NCI-H1092 (cell line): ENCODE data around the gene PLAC8L1.
"Not testable (repeated sequence)": the region's sequence is repeated elsewhere in the genome, so short reads cannot be mapped to it uniquely, and the experiment has no call there.

ENCODE experiments used
- DNase-seq: peaks from one replicate; lab custom pipeline; 2025; lab: John Stamatoyannopoulos, UW

The PLAC8L1 gene

GRCh38 chr5:146105477-146105876 is at the start of gene PLAC8L1:
PLAC8L1 (minus strand) TSS chr5:146105577; CDS start chr5:146104311, 1,266 bp downstream.
- DNase-seq = no peak

DNA sequence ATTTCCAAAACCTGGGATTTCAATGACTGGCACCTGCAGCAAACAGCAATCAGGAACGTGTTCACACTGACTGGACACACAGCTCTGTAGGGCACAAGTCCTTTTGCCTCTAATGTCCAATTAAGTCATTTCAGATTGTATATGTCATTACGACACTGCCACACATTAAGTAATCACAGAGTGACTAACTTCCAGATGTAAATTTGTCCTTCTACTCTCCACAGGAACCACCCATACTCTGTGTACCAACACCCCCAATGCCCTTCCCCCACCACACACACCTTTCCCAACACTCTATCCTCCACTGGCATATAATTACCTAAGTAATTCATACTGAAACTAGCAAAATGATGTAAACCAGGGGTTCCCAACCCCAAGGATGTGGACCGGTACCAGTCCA is 46.6 kb upstream of the PLAC8L1 start:
- no peak for DNase-seq

- no peak for DNase-seq
Observed at GRCh38 chr5:146137967-146138403, 32.6 kb upstream of the PLAC8L1 start.

DNA sequence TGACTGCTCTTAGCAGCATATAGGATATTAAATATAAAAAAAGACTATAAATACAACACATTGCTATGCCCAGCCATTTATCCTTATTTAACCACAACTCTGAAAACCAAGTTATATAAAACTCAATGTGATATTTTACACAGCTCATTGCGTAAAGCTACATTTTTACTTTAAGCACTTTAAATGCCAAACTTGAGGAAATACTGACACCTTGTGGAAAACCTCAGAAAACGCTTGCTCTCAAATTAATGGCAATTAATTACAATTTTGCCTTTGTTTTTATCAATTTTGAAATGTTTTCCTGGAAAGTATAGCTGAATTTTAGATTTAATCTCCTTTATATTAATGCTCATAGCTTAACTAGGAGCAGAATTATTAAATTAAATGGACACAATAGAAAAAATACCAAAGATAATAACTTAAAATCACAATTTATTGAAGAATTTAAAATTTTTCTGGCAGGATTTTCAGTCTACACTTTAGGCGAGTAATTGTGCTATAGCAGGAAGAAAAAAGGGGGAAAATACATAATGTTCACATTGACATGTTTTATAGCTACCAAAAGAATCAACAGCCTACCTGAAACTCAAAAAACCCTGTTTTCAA is 25.2 kb upstream of the PLAC8L1 start:
- DNase-seq = peak; percentile 0

DNA sequence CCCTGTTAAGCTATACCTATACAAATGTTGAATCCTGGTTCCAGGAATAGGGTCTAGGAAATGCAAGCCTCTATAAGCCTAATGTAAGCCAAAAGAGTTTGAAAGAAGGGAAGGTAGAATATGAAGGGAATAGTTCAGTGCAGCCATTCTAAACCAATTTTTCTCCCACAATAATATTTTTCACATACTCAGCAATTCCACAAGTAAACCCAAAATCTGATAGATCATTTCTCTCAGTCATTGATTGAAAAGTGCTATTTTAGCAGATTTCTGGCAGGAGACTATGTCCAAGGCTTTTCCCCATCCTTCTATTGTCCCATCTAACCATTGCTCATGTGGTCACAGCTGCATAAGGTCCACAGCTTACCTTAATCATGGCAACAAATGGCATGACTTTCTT is 20.7 kb upstream of the PLAC8L1 start:
- DNase-seq = no peak

DNA sequence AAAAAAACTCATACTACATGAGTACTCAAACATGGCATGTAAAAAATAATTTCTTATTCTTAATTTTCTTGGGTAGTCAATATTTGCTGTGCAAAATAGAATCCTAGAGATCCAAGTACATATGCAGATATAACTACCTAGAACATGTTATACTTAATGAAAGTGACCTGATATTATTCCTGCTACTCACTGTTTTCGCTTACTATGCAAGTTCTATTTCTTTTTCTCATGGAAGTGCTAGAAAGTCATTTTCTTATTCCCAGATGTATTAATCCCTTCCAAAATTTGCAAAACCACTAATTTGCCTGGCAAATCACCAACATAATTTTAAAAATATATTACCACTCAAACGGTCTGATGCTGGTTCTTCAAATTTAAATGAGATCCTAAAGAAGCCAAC is 19.2 kb upstream of the PLAC8L1 start:
- no peak for DNase-seq

- not testable (repeated sequence) for DNase-seq
Observed at GRCh38 chr5:146121451-146121850, 16.1 kb upstream of the PLAC8L1 start.

GRCh38 chr5:146118322-146118721 is 12.9 kb upstream of the PLAC8L1 start:
- no peak for DNase-seq

DNA sequence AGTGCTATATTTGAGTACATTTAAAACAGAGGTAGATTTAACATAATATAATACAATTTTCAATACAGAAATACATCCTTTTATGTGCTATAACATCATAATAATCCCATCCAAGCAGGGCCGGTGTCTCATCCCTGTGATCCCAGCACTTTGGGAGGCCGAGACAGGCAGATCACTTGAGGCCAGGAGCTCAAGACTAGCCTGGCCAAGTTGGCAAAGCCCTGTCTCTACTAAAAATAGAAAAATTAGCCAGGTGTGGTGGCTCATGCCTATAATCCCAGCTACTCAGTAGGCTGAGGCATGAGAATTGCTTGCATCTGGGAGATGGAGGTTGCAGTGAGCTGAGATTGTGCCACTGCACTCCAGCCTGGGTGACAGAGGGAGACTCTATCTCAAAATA is 11.8 kb upstream of the PLAC8L1 start:
- DNase-seq = not testable (repeated sequence)

DNA sequence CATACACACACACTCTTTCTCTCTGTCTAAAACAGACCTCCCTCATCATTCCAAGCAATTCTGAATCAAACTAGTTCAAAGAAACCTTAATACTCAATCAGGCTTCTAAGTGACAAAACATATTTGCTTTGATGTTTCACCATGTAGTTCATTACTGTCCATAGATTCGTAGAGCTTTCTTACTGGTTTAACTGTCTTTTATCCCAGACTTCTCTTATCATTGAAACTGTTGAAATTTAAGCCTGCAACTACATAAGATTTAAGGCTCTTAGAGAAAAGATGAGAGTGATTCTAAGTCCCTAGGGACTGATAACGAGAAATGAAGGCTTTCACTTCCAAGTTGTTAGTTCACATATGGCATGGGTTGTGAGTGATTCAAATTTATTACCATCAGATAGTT is 11.0 kb upstream of the PLAC8L1 start:
- no peak for DNase-seq

GRCh38 chr5:146112476-146112875 is 7.1 kb upstream of the PLAC8L1 start:
- no peak for DNase-seq

GRCh38 chr5:146111409-146111808 is 6.0 kb upstream of the PLAC8L1 start:
- DNase-seq = no peak

DNA sequence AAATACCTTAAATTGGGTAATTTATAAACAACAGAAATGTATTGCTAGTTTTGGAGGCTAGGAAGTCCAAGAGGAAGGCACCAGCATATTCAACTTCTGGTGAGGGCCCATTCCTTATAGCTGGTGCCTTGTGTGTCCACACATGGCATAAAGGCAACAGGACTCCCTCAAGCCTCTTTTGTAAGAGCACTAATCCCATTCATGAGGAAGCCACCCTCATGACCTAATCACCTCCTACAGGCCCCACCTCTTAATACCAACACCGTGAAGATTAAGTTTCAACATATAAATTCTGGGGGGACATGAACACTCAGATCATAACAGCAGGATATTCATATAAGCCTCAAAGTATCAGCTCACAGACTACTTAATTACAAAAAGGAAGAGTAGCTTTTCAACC is 4.0 kb upstream of the PLAC8L1 start:
- no peak for DNase-seq

- DNase-seq = not testable (repeated sequence)
Observed at GRCh38 chr5:146108870-146109269, 3.5 kb upstream of the PLAC8L1 start.

- DNase-seq = no peak
Observed at GRCh38 chr5:146107901-146108300, 2.5 kb upstream of the PLAC8L1 start.

GRCh38 chr5:146103594-146103993 is 1.8 kb downstream of the PLAC8L1 start:
- no peak for DNase-seq

DNA sequence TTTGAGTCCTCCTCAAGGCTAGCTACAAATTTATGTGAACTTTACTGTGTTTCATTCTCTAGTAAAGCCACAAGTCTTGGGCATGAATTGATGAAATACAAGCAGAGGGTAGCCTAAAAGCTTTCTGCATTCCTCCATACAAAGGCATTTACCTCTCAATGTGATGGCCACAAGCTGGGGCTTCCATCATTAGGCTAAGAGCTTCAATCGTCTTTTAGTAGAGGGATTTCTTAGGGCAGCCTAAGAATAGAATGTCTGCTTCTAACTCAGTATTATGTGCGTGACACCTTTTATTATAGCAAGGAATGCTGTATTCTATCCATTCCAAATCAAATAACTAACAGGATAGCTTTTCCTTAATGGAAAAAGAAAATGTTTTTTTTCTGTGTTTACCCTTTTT is 3.7 kb downstream of the PLAC8L1 start:
- no peak for DNase-seq

GRCh38 chr5:146098047-146098446 is 7.3 kb downstream of the PLAC8L1 start:
- no peak for DNase-seq

DNA sequence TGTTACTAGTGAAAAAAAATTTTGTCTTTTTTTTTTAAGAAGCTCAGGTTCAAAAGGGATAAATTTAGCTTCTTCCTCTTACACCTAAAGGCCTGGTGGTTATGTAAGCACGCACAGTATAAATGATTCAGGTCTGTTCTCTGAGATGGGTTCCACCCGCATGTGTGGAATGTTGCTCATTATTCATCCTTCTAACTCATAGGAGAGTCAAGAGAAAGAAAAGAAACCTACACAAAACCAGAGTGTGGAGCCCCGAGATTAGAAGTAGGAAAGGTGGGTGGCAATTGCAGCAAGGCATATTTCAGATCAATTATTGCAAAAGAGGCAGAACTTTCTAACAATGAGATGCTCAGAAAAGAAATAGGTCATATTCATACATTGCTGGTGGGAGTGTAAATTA is 13.5 kb downstream of the PLAC8L1 start:
- no peak for DNase-seq

GRCh38 chr5:146089287-146089686 is 16.1 kb downstream of the PLAC8L1 start:
- DNase-seq = no peak

DNA sequence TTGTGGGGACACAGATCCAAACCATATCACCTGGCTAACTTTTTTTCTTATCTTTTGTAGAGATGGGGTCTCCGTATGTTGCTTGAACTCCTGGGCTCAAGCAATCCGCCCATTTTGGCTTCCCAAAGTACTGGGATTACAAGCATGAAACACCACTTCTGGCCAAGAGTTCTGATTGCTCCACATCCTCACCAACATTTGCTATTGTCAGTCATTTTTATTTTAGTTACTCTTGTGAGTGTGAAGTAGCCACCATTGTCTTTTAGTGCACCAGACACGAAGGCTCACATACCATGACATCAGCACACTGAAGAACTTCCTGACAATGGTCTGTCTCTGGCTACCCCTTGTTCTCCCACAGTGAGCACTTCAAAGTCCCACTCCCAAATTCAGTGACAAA is 17.3 kb downstream of the PLAC8L1 start:
- DNase-seq = no peak

- no peak for DNase-seq
Observed at GRCh38 chr5:146084376-146084775, 21.0 kb downstream of the PLAC8L1 start.

DNA sequence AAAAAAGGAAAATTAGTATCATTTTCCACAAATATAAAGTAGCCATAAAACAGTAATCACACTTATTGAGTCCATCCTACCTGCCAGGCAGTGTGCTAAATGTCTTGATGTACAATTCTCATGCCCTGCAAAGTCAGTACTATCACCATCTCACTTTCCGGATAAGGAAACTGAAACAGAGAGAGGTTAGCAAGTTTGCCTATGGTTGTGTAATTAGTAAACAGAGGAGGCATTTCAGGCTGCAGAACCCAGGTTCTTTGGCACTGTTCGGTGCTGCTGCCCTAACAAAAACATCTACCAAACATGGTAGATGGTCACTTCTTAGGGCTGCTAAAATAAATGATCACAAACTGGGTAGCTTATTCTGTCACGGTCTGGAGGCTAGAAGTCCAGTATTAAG is 22.6 kb downstream of the PLAC8L1 start:
- DNase-seq = no peak

GRCh38 chr5:146081556-146081955 is 23.8 kb downstream of the PLAC8L1 start:
- peak; percentile 7 for DNase-seq
